Peyer's patch (tissue), 4 donors: ENCODE results near the gene RPL39. TPM values are rescaled to one million over a fixed set of nuclear protein-coding genes. Genes with fewer than 3 reads are reported as not detected.
A peak's percentile ranks its signal among the peaks of the same experiment; 100 is the strongest.
"Not testable (repeated sequence)": the region's sequence is repeated elsewhere in the genome, so short reads cannot be mapped to it uniquely, and the experiment has no call there.

Source experiments
- DNase-seq, 3 donors: peaks; one replicate each; pipeline ENCODE4 v3.0.0-alpha.2; 2017 to 2019
- H3K27ac ChIP-seq, 4 donors: fragments of 200-600 bp; sonication (generic); one replicate each; pipeline ENCODE4 v1.5.1; 2016 to 2019
- H3K27me3 ChIP-seq, 2 donors: fragments of 200-600 bp; sonication (generic); one replicate each; pipeline ENCODE4 v1.5.1; 2019
- H3K36me3 ChIP-seq, 3 donors: fragments of 200-600 bp; sonication (generic); one replicate each; pipeline ENCODE4 v1.5.1; 2016 to 2019
- H3K4me1 ChIP-seq, 4 donors: fragments of 200-600 bp; sonication (generic); one replicate each; pipeline ENCODE4 v1.5.1; 2016 to 2019
- H3K4me3 ChIP-seq, 4 donors: fragments of 200-600 bp; sonication (generic); 1 replicate in 3 of 4; 2 replicates in 1 of 4; pipeline ENCODE4 v1.5.1; 2016 to 2019; ENCODE audit warnings: mild to moderate bottlenecking in 1 of 4
- H3K9me3 ChIP-seq, 4 donors: fragments of 200-600 bp; sonication (generic); one replicate each; pipeline ENCODE4 v1.5.1; 2016 to 2019; ENCODE audit warnings: mild to moderate bottlenecking in 1 of 4
- POLR2A ChIP-seq, 2 donors: fragments of 450-650 bp; IDR thresholded peaks; one replicate each; pipeline ENCODE4 v1.5.1; 2017; ENCODE audit warnings: antibody characterized with exemption in 2 of 2, mild to moderate bottlenecking in 2 of 2, moderate library complexity in 2 of 2
- total RNA-seq, 4 donors: library from RNA; depleted of rRNA; stranded (reverse); fragments of >200 nt; gene quantifications; one replicate each; pipeline ENCODE4 v1.1.0, GENCODE V29; 2016
- TF ChIP-seq, protein P1 (sequence below), 6 experiments: fragments of 450-650 bp in 4 of 6; fragments of 200-600 bp in 2 of 6; sonication (generic) in 1 of 6; IDR thresholded peaks; one replicate each; pipeline ENCODE4 v1.5.1; 2017 to 2019; ENCODE audit warnings: antibody characterized with exemption in 6 of 6, mild to moderate bottlenecking in 3 of 6, moderate library complexity in 1 of 6

RPL39 gene
- total RNA-seq, 4 donors from 2014 or later: 781 to 2,903 (median 945) TPM

DNA sequence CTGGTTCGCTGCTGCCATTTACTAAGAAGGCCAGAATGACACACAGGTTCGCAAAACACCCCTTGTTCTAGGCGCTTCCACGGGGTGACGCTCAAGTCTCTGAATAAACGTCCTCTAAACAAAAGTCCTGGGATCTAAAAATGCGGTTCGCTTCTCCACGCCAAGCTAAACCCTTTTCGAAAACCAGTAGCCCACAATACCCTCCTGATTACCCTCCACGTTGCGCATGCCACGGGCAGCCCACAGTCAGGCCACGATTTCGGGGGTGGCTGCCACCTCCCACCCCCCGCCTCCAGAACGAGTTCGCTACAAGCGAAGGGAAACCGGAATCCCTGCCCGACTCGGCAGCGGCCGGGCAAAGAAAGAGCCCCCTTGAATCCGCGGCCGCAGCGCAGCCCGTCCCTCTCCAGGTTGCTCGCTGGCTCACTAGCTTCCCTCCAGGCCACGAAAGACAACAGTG is 423 bp downstream of the RPL39 start:
- Histone ChIP-seq H3K36me3 (peaks cover 0 to 4% (median 0%) of the 10 kb centered on the region in 3 donors), H3K4me1 (peaks cover 0 to 25% (median 0%) of the 10 kb centered on the region in 4 donors), H3K4me3 (peak overlapping the region; percentile 54 to 81 (median 71)), H3K27ac (peak overlapping the region; percentile 83 to 97 (median 87)), H3K27me3 (no peaks in the 10 kb centered on the region), H3K9me3 (no peaks in the 10 kb centered on the region)
- TF ChIP-seq POLR2A (IDR thresholded peaks at IDR 0.05): no peak
- TF ChIP-seq, protein P1, sequence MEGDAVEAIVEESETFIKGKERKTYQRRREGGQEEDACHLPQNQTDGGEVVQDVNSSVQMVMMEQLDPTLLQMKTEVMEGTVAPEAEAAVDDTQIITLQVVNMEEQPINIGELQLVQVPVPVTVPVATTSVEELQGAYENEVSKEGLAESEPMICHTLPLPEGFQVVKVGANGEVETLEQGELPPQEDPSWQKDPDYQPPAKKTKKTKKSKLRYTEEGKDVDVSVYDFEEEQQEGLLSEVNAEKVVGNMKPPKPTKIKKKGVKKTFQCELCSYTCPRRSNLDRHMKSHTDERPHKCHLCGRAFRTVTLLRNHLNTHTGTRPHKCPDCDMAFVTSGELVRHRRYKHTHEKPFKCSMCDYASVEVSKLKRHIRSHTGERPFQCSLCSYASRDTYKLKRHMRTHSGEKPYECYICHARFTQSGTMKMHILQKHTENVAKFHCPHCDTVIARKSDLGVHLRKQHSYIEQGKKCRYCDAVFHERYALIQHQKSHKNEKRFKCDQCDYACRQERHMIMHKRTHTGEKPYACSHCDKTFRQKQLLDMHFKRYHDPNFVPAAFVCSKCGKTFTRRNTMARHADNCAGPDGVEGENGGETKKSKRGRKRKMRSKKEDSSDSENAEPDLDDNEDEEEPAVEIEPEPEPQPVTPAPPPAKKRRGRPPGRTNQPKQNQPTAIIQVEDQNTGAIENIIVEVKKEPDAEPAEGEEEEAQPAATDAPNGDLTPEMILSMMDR (IDR thresholded peaks at IDR 0.05): peak in 1 of 6 experiments; percentile 1
- DNase-seq: peak in 2 of 3 donors; percentile 27 to 54

DNA sequence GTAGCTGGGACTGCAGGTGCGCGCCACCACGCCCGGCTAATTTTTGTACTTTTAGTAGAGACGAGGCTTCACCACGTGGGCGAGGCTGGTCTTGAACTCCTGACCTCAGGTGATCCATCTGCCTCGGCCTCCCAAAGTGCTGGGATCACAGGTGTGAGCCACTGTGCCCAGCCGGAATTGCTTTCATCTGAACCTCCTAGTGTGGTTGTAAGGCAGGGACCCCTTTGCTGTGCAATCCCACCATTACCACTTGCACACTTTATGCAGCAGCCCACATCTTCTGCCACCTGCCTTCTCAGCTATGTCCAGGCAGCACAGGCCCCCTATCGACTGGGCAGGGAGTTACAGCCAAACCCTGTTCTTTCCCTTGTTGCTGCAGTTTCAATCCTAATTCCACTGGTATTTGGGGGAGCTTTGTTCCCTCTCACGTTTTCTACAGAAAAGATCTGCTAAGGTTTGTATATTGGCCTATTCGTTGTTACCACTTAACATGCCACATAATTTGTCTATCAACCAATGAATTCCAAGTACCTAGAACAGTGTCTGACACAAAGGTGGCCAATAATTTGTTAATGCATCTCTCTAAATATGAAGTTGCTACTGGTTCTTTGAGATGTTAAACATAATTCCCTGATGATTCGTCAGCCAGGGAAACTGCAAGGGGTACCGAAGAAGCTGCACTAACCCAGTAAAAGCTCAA is 6.5 kb downstream of the RPL39 start:
- peak; percentile 48 to 70 (median 54) for DNase-seq
- Histone ChIP-seq H3K4me1 (peaks cover 0 to 12% (median 0%) of the 10 kb centered on the region in 4 donors), H3K4me3 (no peak overlapping the region), H3K27me3 (no peaks in the 10 kb centered on the region), H3K9me3 (no peaks in the 10 kb centered on the region), H3K36me3 (peaks cover 0 to 17% (median 0%) of the 10 kb centered on the region in 3 donors), H3K27ac (no peak overlapping the region)
- TF ChIP-seq, protein P1 (IDR thresholded peaks at IDR 0.05): peak; percentile 24 to 52 (median 38)
- no peak for TF ChIP-seq POLR2A (IDR thresholded peaks at IDR 0.05)

DNA sequence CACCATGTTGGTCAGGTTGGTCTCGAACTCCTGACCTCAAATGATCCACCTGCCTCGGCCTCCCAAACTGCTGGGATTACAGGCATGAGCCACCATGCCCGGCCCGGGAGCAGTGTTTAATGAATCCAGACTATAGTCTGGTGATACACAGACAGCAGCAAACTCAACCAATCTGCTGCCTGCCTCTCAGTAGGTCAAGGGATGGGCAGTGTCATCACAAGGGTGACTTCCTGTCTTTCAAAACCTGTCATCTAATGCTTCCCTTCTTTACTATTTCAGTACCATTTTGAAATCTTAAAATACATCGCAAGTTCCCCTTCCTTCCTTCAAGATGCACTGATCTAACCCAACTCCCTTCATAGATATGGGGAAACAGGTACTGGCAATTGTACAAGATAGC is 8.4 kb downstream of the RPL39 start:
- H3K4me3 ChIP-seq: no peak overlapping the region
- H3K27ac ChIP-seq: no peak overlapping the region
- peaks cover 0 to 12% (median 0%) of the 10 kb centered on the region in 3 donors for H3K36me3 ChIP-seq
- H3K4me1 ChIP-seq: no peaks in the 10 kb centered on the region
- DNase-seq: no peak
- H3K9me3 ChIP-seq: no peaks in the 10 kb centered on the region
- TF ChIP-seq POLR2A (IDR thresholded peaks at IDR 0.05): no peak
- TF ChIP-seq, protein P1 (IDR thresholded peaks at IDR 0.05): no peak
- H3K27me3 ChIP-seq: no peaks in the 10 kb centered on the region

DNA sequence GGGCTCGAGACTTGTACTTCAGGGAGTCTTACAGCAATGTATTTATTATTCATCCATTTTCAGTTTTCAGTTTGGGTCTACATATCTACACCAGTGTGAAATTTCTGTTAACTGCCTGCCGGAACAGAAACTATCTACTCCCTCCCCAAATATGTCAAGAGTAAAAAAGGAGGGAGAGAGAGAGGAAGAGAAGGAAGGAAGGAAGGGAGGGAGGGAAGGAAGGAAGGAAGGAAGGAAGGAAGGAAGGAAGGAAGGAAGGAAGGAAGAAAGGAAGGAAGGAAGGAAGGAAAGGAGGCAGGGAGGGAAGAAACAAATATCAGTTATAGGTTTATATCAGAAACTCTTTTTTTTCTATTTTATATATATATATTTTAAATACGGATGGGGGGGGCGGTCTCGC is 12.6 kb downstream of the RPL39 start:
- no peak overlapping the region for H3K4me3 ChIP-seq
- TF ChIP-seq POLR2A (IDR thresholded peaks at IDR 0.05): no peak
- TF ChIP-seq, protein P1 (IDR thresholded peaks at IDR 0.05): no peak
- no peak for DNase-seq
- no peaks in the 10 kb centered on the region for H3K9me3 ChIP-seq
- no peaks in the 10 kb centered on the region for H3K4me1 ChIP-seq
- H3K27ac ChIP-seq: no peak overlapping the region
- no peaks in the 10 kb centered on the region for H3K36me3 ChIP-seq
- no peaks in the 10 kb centered on the region for H3K27me3 ChIP-seq

DNA sequence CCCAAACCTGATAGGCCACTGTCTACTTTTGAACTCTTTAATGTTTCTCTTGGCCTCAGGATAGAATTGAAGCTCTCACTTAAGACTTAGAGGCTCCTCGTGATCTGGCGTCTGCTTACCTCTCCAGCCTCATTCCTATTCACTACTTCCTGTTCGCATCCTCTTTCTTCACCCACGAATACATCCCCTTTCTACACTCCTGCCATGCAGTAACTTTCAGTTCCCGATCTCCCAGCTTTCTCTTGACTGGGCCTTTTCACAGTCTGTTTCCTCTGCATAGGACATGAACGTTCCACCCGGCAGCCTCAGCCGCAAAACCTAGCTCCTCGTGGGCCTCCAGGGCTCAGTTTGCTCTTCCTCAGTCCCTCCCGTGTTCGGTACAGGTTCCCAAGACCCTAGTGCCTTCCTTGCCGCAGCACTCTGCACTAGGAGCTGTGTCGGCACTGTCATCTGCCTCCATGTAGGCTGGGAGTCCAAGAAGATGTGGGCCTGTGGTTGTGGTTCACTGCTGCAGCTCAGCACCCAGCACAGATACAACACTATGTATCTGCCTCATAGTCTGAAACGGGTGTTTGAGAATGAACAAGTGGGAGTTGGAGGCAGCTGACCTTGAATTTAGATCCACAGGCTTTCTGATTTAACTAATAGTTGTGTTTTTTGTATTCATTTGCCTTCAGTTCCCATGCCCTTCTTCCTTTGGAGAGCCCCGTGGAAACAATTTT is 15.8 kb downstream of the RPL39 start:
- Histone ChIP-seq H3K9me3 (no peaks in the 10 kb centered on the region), H3K27ac (peak overlapping the region in 2 of 4 donors; percentile 17 to 62), H3K27me3 (no peaks in the 10 kb centered on the region), H3K4me3 (no peak overlapping the region), H3K4me1 (no peaks in the 10 kb centered on the region), H3K36me3 (no peaks in the 10 kb centered on the region)
- TF ChIP-seq POLR2A (IDR thresholded peaks at IDR 0.05): no peak
- TF ChIP-seq, protein P1 (IDR thresholded peaks at IDR 0.05): no peak
- DNase-seq: peak in 1 of 3 donors; percentile 47

DNA sequence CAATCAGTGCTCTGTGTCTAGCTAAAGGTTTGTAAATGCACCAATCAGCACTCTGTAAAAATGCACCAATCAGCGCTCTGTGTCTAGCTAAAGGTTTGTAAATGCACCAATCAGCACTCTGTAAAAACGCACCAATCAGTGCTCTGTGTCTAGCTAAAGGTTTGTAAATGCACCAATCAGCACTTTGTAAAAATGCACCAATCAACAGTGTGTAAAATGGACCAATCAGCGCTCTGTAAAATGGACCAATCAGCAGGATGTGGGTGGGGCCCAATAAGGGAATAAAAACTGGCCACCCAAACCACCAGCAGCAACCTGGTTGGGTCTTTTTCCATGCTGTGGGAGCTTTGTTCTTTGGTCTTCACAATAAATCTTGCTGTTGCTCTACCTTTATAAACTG is 22.0 kb downstream of the RPL39 start:
- H3K27me3 ChIP-seq: not testable (repeated sequence)

DNA sequence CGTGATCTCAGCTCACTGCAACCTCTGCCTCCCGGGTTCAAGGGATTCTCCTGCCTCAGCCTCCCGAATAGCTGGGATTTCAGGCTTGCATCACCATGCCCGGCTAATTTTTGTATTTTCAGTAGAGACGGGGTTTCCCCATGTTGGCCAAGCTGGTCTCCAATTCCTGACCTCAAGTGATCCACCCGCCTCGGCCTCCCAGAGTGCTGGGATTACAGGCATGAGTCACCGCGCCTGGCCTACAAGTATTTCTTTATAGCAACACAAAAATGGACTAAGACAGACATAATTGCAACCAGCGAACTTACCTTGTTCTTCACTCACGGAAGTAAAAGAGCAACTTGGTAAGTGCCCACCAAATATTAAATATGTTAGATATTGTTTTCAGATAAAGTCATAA is 23.0 kb downstream of the RPL39 start:
- not testable (repeated sequence) for H3K27ac ChIP-seq, DNase-seq, H3K4me1 ChIP-seq, H3K9me3 ChIP-seq, H3K36me3 ChIP-seq, H3K27me3 ChIP-seq, H3K4me3 ChIP-seq

More for the DNA sequence above, 22.0 kb downstream of the RPL39 start:
- not testable (repeated sequence) for H3K4me1 ChIP-seq, H3K36me3 ChIP-seq, H3K9me3 ChIP-seq, H3K27ac ChIP-seq, DNase-seq, H3K4me3 ChIP-seq
